SU-DHL-6 (cell line): Measurements from ENCODE around the gene RBM33.
A peak's percentile ranks its signal among the peaks of the same experiment; 100 is the strongest.

Experiments used
- H2AFZ ChIP-seq: fragments of 200-600 bp; sonication (generic); 2 replicates; pipeline ENCODE4 v1.6.1; 2014; ENCODE audit warnings: low read depth, mild to moderate bottlenecking, moderate library complexity, mixed read lengths, antibody characterized with exemption, low read length; ENCODE audit not compliant: severe bottlenecking
- H3F3A ChIP-seq: fragments of 200-600 bp; shearing (Covaris generic); 2 replicates; pipeline ENCODE4 v1.6.0; 2016; ENCODE audit warnings: antibody characterized with exemption, mild to moderate bottlenecking; ENCODE audit not compliant: insufficient read depth
- H3K27ac ChIP-seq: fragments of 200-600 bp; sonication (generic); 2 replicates; pipeline ENCODE4 v1.5.1; 2016; ENCODE audit warnings: low read depth, mild to moderate bottlenecking, low read length, moderate library complexity, mixed read lengths
- H3K27me3 ChIP-seq: fragments of 200-600 bp; sonication (generic), shearing (Covaris generic); 2 replicates; pipeline ENCODE4 v1.6.0; 2014; ENCODE audit warnings: mild to moderate bottlenecking, low read length
- H3K36me3 ChIP-seq: fragments of 200-600 bp; sonication (generic); 2 replicates; pipeline ENCODE4 v1.6.1; 2014; ENCODE audit warnings: mild to moderate bottlenecking, low read length, mixed read lengths
- H3K4me2 ChIP-seq: fragments of 300-600, 200-600 bp; shearing (Covaris generic), sonication (generic); 2 replicates; pipeline ENCODE4 v1.6.0; 2014; ENCODE audit warnings: low read length, low read depth, mild to moderate bottlenecking; ENCODE audit not compliant: poor library complexity, severe bottlenecking
- H3K4me3 ChIP-seq: fragments of 200-600 bp; sonication (generic); 2 replicates; pipeline ENCODE4 v1.5.1; 2014; ENCODE audit warnings: antibody characterized with exemption, low read length, mild to moderate bottlenecking, mixed read lengths; ENCODE audit not compliant: insufficient read depth, poor library complexity, severe bottlenecking
- H3K79me2 ChIP-seq: fragments of 200-600 bp; sonication (generic); 2 replicates; pipeline ENCODE4 v1.6.1; 2014; ENCODE audit warnings: mild to moderate bottlenecking, low read length, moderate library complexity; ENCODE audit not compliant: insufficient read depth
- H3K9ac ChIP-seq: fragments of 200-600 bp; sonication (generic); 2 replicates; pipeline ENCODE4 v1.7.0; 2014; ENCODE audit warnings: mild to moderate bottlenecking, low read length
- H3K9me2 ChIP-seq: fragments of 200-600 bp; sonication (generic); replicated peaks from 2 replicates; pipeline ENCODE4 v1.6.1; 2014; ENCODE audit warnings: low read length; ENCODE audit not compliant: insufficient read depth
- H3K9me3 ChIP-seq: fragments of 200-600 bp; sonication (generic); 2 replicates; pipeline ENCODE4 v1.6.1; 2014; ENCODE audit warnings: low read length, mixed read lengths; ENCODE audit not compliant: insufficient read depth
- H4K20me1 ChIP-seq: fragments of 200-600 bp; sonication (generic); 2 replicates; pipeline ENCODE4 v1.6.1; 2014; ENCODE audit warnings: low read depth, mild to moderate bottlenecking, antibody characterized with exemption, low read length, moderate library complexity, mixed read lengths
- EZH2phosphoT487 ChIP-seq: fragments of 200-600 bp; sonication (generic), shearing (Covaris generic); conservative IDR thresholded peaks from 2 replicates; pipeline ENCODE4 v1.6.1; 2018; ENCODE audit warnings: mild to moderate bottlenecking, antibody characterized with exemption, low read length, moderate library complexity, mixed read lengths
- TF ChIP-seq, protein P1 (sequence below): fragments of 200-600 bp; sonication (generic); IDR thresholded peaks from one replicate; pipeline ENCODE4 v1.5.1; 2017; ENCODE audit warnings: antibody characterized with exemption, mild to moderate bottlenecking, low read length, moderate library complexity; ENCODE audit not compliant: insufficient read depth, poor library complexity, severe bottlenecking

RBM33 gene

GRCh38 chr7:155747209-155747608 is 102.7 kb downstream of the RBM33 start:
- Histone ChIP-seq H3F3A (peaks cover 10% of the 10 kb centered on the region; the same call in 1 of the 2 replicates), H3K36me3 (peaks cover 33% of the 10 kb centered on the region), H3K9ac (no peak overlapping the region), H3K27me3 (no peaks in the 10 kb centered on the region), H3K9me3 (no peaks in the 10 kb centered on the region), H2AFZ (no peak overlapping the region), H3K4me2 (no peak overlapping the region), H3K4me3 (no peak overlapping the region), H4K20me1 (0 out of 2 replicates have a peak, but pooled peaks cover 10% of the 10 kb centered on the region), H3K79me2 (peaks cover 76% of the 10 kb centered on the region), H3K27ac (peak overlapping the region; percentile 82), H3K9me2 (no peaks in the 10 kb centered on the region)
- TF ChIP-seq, protein P1, sequence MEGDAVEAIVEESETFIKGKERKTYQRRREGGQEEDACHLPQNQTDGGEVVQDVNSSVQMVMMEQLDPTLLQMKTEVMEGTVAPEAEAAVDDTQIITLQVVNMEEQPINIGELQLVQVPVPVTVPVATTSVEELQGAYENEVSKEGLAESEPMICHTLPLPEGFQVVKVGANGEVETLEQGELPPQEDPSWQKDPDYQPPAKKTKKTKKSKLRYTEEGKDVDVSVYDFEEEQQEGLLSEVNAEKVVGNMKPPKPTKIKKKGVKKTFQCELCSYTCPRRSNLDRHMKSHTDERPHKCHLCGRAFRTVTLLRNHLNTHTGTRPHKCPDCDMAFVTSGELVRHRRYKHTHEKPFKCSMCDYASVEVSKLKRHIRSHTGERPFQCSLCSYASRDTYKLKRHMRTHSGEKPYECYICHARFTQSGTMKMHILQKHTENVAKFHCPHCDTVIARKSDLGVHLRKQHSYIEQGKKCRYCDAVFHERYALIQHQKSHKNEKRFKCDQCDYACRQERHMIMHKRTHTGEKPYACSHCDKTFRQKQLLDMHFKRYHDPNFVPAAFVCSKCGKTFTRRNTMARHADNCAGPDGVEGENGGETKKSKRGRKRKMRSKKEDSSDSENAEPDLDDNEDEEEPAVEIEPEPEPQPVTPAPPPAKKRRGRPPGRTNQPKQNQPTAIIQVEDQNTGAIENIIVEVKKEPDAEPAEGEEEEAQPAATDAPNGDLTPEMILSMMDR = no peak
- no peak for TF ChIP-seq EZH2phosphoT487

DNA sequence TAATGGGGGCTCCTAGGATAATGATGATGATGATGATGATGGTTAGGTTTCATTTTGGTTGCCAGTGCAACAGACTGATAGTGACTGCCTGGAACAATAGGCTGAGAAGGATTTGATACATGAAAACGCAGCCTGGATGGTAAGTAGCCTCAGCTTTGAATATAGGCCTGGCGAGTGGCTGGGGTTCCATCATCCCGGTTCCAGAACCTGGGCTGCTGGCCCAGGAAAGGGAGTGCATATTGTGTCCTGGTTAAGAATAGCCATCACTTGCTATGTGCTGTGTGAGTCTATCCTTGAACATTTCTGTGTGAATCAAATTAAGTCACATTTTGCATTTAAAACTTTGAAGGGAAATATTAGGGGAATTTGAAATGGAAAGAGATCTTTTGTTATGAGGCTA is 105.1 kb downstream of the RBM33 start:
- no peaks in the 10 kb centered on the region for H3K27me3 ChIP-seq
- no peak overlapping the region for H3K9ac ChIP-seq
- H3K36me3 ChIP-seq = peaks cover 24% of the 10 kb centered on the region
- no peaks in the 10 kb centered on the region for H3K9me3 ChIP-seq
- no peak overlapping the region for H3K27ac ChIP-seq
- H4K20me1 ChIP-seq = 0 out of 2 replicates have a peak, but pooled peaks cover 10% of the 10 kb centered on the region
- no peak overlapping the region for H2AFZ ChIP-seq
- no peak for TF ChIP-seq EZH2phosphoT487
- H3K4me2 ChIP-seq = no peak overlapping the region
- no peaks in the 10 kb centered on the region for H3K9me2 ChIP-seq
- peaks cover 10% of the 10 kb centered on the region; the same call in 1 of the 2 replicates for H3F3A ChIP-seq
- H3K4me3 ChIP-seq = no peak overlapping the region
- H3K79me2 ChIP-seq = peaks cover 86% of the 10 kb centered on the region

GRCh38 chr7:155750255-155751125 is 106.0 kb downstream of the RBM33 start:
- Histone ChIP-seq H3K4me3 (no peak overlapping the region), H4K20me1 (peaks cover 14% of the 10 kb centered on the region; the same call in 1 of the 2 replicates), H3K9me3 (no peaks in the 10 kb centered on the region), H2AFZ (no peak overlapping the region), H3K27me3 (no peaks in the 10 kb centered on the region), H3K79me2 (peaks cover 92% of the 10 kb centered on the region), H3K27ac (no peak overlapping the region), H3F3A (peaks cover 10% of the 10 kb centered on the region; the same call in 1 of the 2 replicates), H3K9me2 (no peaks in the 10 kb centered on the region), H3K36me3 (peaks cover 15% of the 10 kb centered on the region; the same call in 1 of the 2 replicates), H3K4me2 (peak overlapping the region; percentile 55), H3K9ac (no peak overlapping the region)
- TF ChIP-seq, protein P1 = no peak
- no peak for TF ChIP-seq EZH2phosphoT487

GRCh38 chr7:155751409-155751808 is 106.9 kb downstream of the RBM33 start:
- H3K4me3 ChIP-seq = no peak overlapping the region
- H3F3A ChIP-seq = peaks cover 9% of the 10 kb centered on the region; the same call in 1 of the 2 replicates
- no peaks in the 10 kb centered on the region for H3K9me3 ChIP-seq
- peak overlapping the region; percentile 55 for H3K4me2 ChIP-seq
- no peak overlapping the region; the same call in 1 of the 2 replicates for H3K9ac ChIP-seq
- H3K79me2 ChIP-seq = peaks cover 99% of the 10 kb centered on the region
- no peak overlapping the region for H2AFZ ChIP-seq
- H3K9me2 ChIP-seq = no peaks in the 10 kb centered on the region
- no peak overlapping the region for H3K27ac ChIP-seq
- peaks cover 14% of the 10 kb centered on the region; the same call in 1 of the 2 replicates for H4K20me1 ChIP-seq
- TF ChIP-seq, protein P1 = no peak
- TF ChIP-seq EZH2phosphoT487 = no peak
- no peaks in the 10 kb centered on the region for H3K27me3 ChIP-seq
- peaks cover 10% of the 10 kb centered on the region; the same call in 1 of the 2 replicates for H3K36me3 ChIP-seq
